Measurements from ENCODE around the gene UVSSA.
"Not testable (repeated sequence)": the region's sequence is repeated elsewhere in the genome, so short reads cannot be mapped to it uniquely, and the experiment has no call there.

Gene UVSSA

GRCh38 chr4:1331591-1332353 lies 15.2 kb upstream of the UVSSA start:
- DNase-seq (ENCODE audit: low spot score) = no peak

GRCh38 chr4:1332686-1333085 lies 14.3 kb upstream of the UVSSA start:
- no peak for DNase-seq (ENCODE audit: low spot score)

- no peak for DNase-seq (ENCODE audit: low spot score)
These were observed 13.8 kb upstream of the UVSSA start for GRCh38 chr4:1333256-1333655.

GRCh38 chr4:1333851-1334578 lies 13.0 kb upstream of the UVSSA start:
- not testable (repeated sequence) for DNase-seq (ENCODE audit: low spot score)

GRCh38 chr4:1334579-1334895 lies 12.5 kb upstream of the UVSSA start:
- DNase-seq (ENCODE audit: low spot score) = no peak

GRCh38 chr4:1335193-1335883 lies 11.7 kb upstream of the UVSSA start:
- DNase-seq (ENCODE audit: low spot score) = not testable (repeated sequence)

- DNase-seq (ENCODE audit: low spot score) = no peak
These were observed 10.9 kb upstream of the UVSSA start for GRCh38 chr4:1336088-1336491.

GRCh38 chr4:1337376-1337831 lies 9.6 kb upstream of the UVSSA start:
- no peak for DNase-seq (ENCODE audit: low spot score)

- no peak for DNase-seq (ENCODE audit: low spot score)
These were observed 8.9 kb upstream of the UVSSA start for GRCh38 chr4:1337951-1338751.

- no peak for DNase-seq (ENCODE audit: low spot score)
These were observed 8.1 kb upstream of the UVSSA start for GRCh38 chr4:1338752-1339414.

GRCh38 chr4:1339489-1339888 lies 7.5 kb upstream of the UVSSA start:
- no peak for DNase-seq (ENCODE audit: low spot score)

- no peak for DNase-seq (ENCODE audit: low spot score)
These were observed 6.7 kb upstream of the UVSSA start for GRCh38 chr4:1340181-1340747.

GRCh38 chr4:1340861-1341260 lies 6.1 kb upstream of the UVSSA start:
- no peak for DNase-seq (ENCODE audit: low spot score)

- no peak for DNase-seq (ENCODE audit: low spot score)
These were observed 5.0 kb upstream of the UVSSA start for GRCh38 chr4:1342003-1342402.

- DNase-seq (ENCODE audit: low spot score) = no peak
These were observed 2.3 kb upstream of the UVSSA start for GRCh38 chr4:1344696-1345095.

GRCh38 chr4:1345903-1346780 lies 866 bp upstream of the UVSSA start:
- peak; percentile 73 for DNase-seq (ENCODE audit: low spot score)

- peak; percentile 76 for DNase-seq (ENCODE audit: low spot score)
These were observed 429 bp downstream of the UVSSA start for GRCh38 chr4:1347410-1347864.

- DNase-seq (ENCODE audit: low spot score) = no peak
These were observed 1.1 kb downstream of the UVSSA start for GRCh38 chr4:1348014-1348513.

- DNase-seq (ENCODE audit: low spot score) = no peak
These were observed 1.7 kb downstream of the UVSSA start for GRCh38 chr4:1348746-1349145.

Measured in iPS-NIHi11 (cell line).